HEK293 (cell line): ENCODE results near the gene ING1.

ENCODE experiments used
- CTCF ChIA-PET: fragments of 350-600 bp; formaldehyde crosslinking; extraction: SDS; loops from one replicate; lab custom pipeline; 2021; ENCODE audit warnings: antibody characterized with exemption; lab: Yijun Ruan, JAX
- POLR2A ChIA-PET: fragments of 300-600 bp; formaldehyde crosslinking; extraction: SDS; loops from one replicate; lab custom pipeline; 2020; ENCODE audit warnings: antibody characterized with exemption, inconsistent platforms; lab: Yijun Ruan, JAX
- H3K27ac ChIP-seq: fragments of 200-500 bp; sonication (Bioruptor generic); 2 replicates; pipeline ENCODE4 v1.5.1; 2014; ENCODE audit warnings: low read depth, low read length, control low read depth, inconsistent platforms; ENCODE audit errors: extremely low read depth
- H3K36me3 ChIP-seq, 2 experiments: fragments of 200-500 bp in 1 of 2; sonication (Bioruptor generic) in 1 of 2; 1 replicate in 1 of 2; 2 replicates in 1 of 2; pipeline ENCODE4 v1.5.1; 2014 to 2017; ENCODE audit warnings: inconsistent platforms in 2 of 2, low read length in 2 of 2; ENCODE audit not compliant: control insufficient read depth in 2 of 2, insufficient read depth in 1 of 2
- H3K4me1 ChIP-seq: fragments of 200-500 bp; sonication (Bioruptor generic); 2 replicates; pipeline ENCODE4 v1.5.1; 2014; ENCODE audit warnings: mild to moderate bottlenecking, low read length, inconsistent platforms; ENCODE audit not compliant: control insufficient read depth, insufficient read depth
- H3K4me3 ChIP-seq: 2 replicates; pipeline ENCODE4 v1.5.1; 2011; ENCODE audit warnings: low read depth, mild to moderate bottlenecking, control low read depth, low read length, moderate library complexity
- H3K9me3 ChIP-seq: fragments of 200-500 bp; sonication (Bioruptor generic); 2 replicates; pipeline ENCODE4 v1.5.1; 2014; ENCODE audit warnings: low read depth, low read length, inconsistent platforms; ENCODE audit not compliant: control insufficient read depth, insufficient read depth
- KLF10 ChIP-seq: fragments of 450-650 bp; IDR thresholded peaks from 2 replicates; pipeline ENCODE4 v1.5.1; 2018; ENCODE audit warnings: missing biosample characterization, mild to moderate bottlenecking, missing genetic modification characterization
- WT1 ChIP-seq: fragments of 450-650 bp; formaldehyde crosslinking; IDR thresholded peaks from 2 replicates; pipeline ENCODE4 v1.5.1; 2016; ENCODE audit warnings: missing biosample characterization, missing genetic modification characterization
- ZBTB8A ChIP-seq: fragments of 450-650 bp; formaldehyde crosslinking; IDR thresholded peaks from 2 replicates; pipeline ENCODE4 v1.5.1; 2016; ENCODE audit warnings: missing biosample characterization, missing genetic modification characterization
- ZNF121 ChIP-seq: fragments of 450-650 bp; formaldehyde crosslinking; IDR thresholded peaks from 2 replicates; pipeline ENCODE4 v1.5.1; 2016; ENCODE audit warnings: missing biosample characterization, missing genetic modification characterization
- ZNF133 ChIP-seq: fragments of 450-650 bp; formaldehyde crosslinking; IDR thresholded peaks from 2 replicates; pipeline ENCODE4 v1.5.1; 2016; ENCODE audit warnings: missing biosample characterization, missing genetic modification characterization
- ZNF211 ChIP-seq: fragments of 450-650 bp; formaldehyde crosslinking; IDR thresholded peaks from 2 replicates; pipeline ENCODE4 v1.5.1; 2016; ENCODE audit warnings: low read depth, missing biosample characterization, missing genetic modification characterization
- ZNF292 ChIP-seq: fragments of 450-650 bp; formaldehyde crosslinking; IDR thresholded peaks from 2 replicates; pipeline ENCODE4 v1.5.1; 2016; ENCODE audit warnings: low read depth, missing biosample characterization, missing genetic modification characterization, borderline replicate concordance
- ZNF366 ChIP-seq: fragments of 450-650 bp; formaldehyde crosslinking; conservative IDR thresholded peaks from 2 replicates; pipeline ENCODE4 v1.5.1; 2016; ENCODE audit warnings: missing biosample characterization, missing genetic modification characterization
- ZNF433 ChIP-seq: fragments of 450-650 bp; formaldehyde crosslinking; IDR thresholded peaks from 2 replicates; pipeline ENCODE4 v1.5.1; 2016; ENCODE audit warnings: missing biosample characterization, missing genetic modification characterization, low read depth
- ZNF473 ChIP-seq: fragments of 450-650 bp; formaldehyde crosslinking; IDR thresholded peaks from 2 replicates; pipeline ENCODE4 v1.5.1; 2017; ENCODE audit warnings: missing biosample characterization, missing genetic modification characterization
- ZNF610 ChIP-seq: fragments of 450-650 bp; formaldehyde crosslinking; IDR thresholded peaks from 2 replicates; pipeline ENCODE4 v1.5.1; 2016; ENCODE audit warnings: missing biosample characterization, missing genetic modification characterization, borderline replicate concordance
- ZNF626 ChIP-seq: fragments of 450-650 bp; sonication (Bioruptor Pico); formaldehyde crosslinking; IDR thresholded peaks from 2 replicates; pipeline ENCODE4 v1.5.1; 2018; ENCODE audit warnings: missing biosample characterization, missing genetic modification characterization, inconsistent platforms
- ZNF658 ChIP-seq: fragments of 450-650 bp; formaldehyde crosslinking; IDR thresholded peaks from 2 replicates; pipeline ENCODE4; 2016; ENCODE audit warnings: missing biosample characterization, missing genetic modification characterization
- ZNF677 ChIP-seq: fragments of 450-650 bp; IDR thresholded peaks from 2 replicates; pipeline ENCODE4 v1.5.0; 2018; ENCODE audit warnings: missing biosample characterization, mild to moderate bottlenecking, missing genetic modification characterization, moderate library complexity
- ZNF776 ChIP-seq: fragments of 450-650 bp; formaldehyde crosslinking; IDR thresholded peaks from 2 replicates; pipeline ENCODE4 v1.5.0; 2017; ENCODE audit warnings: missing biosample characterization, missing genetic modification characterization, borderline replicate concordance
- ZNF830 ChIP-seq: fragments of 450-650 bp; IDR thresholded peaks from 2 replicates; pipeline ENCODE4 v1.5.0; 2018; ENCODE audit warnings: missing biosample characterization, missing genetic modification characterization, low read depth, mild to moderate bottlenecking, moderate library complexity
- ZSCAN30 ChIP-seq: fragments of 450-650 bp; IDR thresholded peaks from 2 replicates; pipeline ENCODE4 v1.5.1; 2018; ENCODE audit warnings: missing biosample characterization, mild to moderate bottlenecking, missing genetic modification characterization, moderate library complexity
- TF ChIP-seq, protein P1 (sequence below): fragments of 450-650 bp; formaldehyde crosslinking; IDR thresholded peaks from 2 replicates; pipeline ENCODE4 v1.5.1; 2016; ENCODE audit warnings: missing biosample characterization, missing genetic modification characterization, borderline replicate concordance
- TF ChIP-seq, protein P2 (sequence below): fragments of 450-650 bp; formaldehyde crosslinking; IDR thresholded peaks from 2 replicates; pipeline ENCODE4 v1.5.1; 2017; ENCODE audit warnings: missing biosample characterization, missing genetic modification characterization
- TF ChIP-seq, protein P3 (sequence below): fragments of 450-650 bp; formaldehyde crosslinking; IDR thresholded peaks from 2 replicates; pipeline ENCODE4 v1.5.1; 2016; ENCODE audit warnings: missing biosample characterization, missing genetic modification characterization, low read depth
- TF ChIP-seq, protein P4 (sequence below): fragments of 450-650 bp; formaldehyde crosslinking; conservative IDR thresholded peaks from 2 replicates; pipeline ENCODE4 v1.5.1; 2016; ENCODE audit warnings: low read depth, missing biosample characterization, missing genetic modification characterization

Gene ING1

DNA sequence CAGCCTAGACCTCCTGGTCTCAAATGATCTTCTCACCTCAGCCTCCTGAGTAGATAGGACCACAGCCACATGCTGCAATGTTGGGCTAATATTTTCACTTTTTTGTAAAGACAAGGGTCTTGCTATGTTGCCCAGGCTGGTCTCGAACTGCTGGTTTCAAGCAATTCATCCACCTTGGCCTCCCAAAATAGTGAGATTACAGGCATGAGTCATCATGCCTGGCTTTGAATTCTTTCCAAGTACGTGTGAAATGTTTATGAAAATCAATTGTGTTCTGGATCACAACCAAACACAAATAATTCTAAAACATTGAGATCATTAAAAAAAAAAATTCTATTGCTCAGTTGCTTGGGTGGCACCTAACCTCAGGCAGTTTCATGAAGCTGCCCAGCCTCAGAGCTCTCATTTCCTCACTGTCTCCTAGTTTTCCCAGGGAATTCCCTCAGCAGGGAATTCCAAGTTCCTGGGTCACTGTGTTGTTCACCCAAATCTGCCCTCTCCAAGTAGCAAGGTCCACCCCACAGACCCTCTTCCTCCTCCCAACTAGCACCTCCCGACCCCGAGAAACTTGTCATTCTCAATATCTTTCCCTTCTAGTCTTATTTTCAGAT lies 44.8 kb downstream of the ING1 start:
- Histone ChIP-seq H3K36me3 (no peaks in the 10 kb centered on the region), H3K9me3 (no peaks in the 10 kb centered on the region), H3K27ac (no peak overlapping the region), H3K4me1 (no peaks in the 10 kb centered on the region), H3K4me3 (no peak overlapping the region)
- POLR2A ChIA-PET = no interaction called here
- TF ChIP-seq KLF10 (no peak), ZNF473 (tag by site-specific recombination) (no peak), ZNF677 (tag by site-specific recombination) (no peak), ZNF121 (tag by site-specific recombination) (0 out of 2 replicates have a peak, but pooled peaks have one; percentile 52), ZNF776 (no peak)
- TF ChIP-seq, protein P1, sequence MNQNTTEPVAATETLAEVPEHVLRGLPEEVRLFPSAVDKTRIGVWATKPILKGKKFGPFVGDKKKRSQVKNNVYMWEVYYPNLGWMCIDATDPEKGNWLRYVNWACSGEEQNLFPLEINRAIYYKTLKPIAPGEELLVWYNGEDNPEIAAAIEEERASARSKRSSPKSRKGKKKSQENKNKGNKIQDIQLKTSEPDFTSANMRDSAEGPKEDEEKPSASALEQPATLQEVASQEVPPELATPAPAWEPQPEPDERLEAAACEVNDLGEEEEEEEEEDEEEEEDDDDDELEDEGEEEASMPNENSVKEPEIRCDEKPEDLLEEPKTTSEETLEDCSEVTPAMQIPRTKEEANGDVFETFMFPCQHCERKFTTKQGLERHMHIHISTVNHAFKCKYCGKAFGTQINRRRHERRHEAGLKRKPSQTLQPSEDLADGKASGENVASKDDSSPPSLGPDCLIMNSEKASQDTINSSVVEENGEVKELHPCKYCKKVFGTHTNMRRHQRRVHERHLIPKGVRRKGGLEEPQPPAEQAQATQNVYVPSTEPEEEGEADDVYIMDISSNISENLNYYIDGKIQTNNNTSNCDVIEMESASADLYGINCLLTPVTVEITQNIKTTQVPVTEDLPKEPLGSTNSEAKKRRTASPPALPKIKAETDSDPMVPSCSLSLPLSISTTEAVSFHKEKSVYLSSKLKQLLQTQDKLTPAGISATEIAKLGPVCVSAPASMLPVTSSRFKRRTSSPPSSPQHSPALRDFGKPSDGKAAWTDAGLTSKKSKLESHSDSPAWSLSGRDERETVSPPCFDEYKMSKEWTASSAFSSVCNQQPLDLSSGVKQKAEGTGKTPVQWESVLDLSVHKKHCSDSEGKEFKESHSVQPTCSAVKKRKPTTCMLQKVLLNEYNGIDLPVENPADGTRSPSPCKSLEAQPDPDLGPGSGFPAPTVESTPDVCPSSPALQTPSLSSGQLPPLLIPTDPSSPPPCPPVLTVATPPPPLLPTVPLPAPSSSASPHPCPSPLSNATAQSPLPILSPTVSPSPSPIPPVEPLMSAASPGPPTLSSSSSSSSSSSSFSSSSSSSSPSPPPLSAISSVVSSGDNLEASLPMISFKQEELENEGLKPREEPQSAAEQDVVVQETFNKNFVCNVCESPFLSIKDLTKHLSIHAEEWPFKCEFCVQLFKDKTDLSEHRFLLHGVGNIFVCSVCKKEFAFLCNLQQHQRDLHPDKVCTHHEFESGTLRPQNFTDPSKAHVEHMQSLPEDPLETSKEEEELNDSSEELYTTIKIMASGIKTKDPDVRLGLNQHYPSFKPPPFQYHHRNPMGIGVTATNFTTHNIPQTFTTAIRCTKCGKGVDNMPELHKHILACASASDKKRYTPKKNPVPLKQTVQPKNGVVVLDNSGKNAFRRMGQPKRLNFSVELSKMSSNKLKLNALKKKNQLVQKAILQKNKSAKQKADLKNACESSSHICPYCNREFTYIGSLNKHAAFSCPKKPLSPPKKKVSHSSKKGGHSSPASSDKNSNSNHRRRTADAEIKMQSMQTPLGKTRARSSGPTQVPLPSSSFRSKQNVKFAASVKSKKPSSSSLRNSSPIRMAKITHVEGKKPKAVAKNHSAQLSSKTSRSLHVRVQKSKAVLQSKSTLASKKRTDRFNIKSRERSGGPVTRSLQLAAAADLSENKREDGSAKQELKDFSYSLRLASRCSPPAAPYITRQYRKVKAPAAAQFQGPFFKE (tag by site-specific recombination) = no peak
- TF ChIP-seq, protein P2, sequence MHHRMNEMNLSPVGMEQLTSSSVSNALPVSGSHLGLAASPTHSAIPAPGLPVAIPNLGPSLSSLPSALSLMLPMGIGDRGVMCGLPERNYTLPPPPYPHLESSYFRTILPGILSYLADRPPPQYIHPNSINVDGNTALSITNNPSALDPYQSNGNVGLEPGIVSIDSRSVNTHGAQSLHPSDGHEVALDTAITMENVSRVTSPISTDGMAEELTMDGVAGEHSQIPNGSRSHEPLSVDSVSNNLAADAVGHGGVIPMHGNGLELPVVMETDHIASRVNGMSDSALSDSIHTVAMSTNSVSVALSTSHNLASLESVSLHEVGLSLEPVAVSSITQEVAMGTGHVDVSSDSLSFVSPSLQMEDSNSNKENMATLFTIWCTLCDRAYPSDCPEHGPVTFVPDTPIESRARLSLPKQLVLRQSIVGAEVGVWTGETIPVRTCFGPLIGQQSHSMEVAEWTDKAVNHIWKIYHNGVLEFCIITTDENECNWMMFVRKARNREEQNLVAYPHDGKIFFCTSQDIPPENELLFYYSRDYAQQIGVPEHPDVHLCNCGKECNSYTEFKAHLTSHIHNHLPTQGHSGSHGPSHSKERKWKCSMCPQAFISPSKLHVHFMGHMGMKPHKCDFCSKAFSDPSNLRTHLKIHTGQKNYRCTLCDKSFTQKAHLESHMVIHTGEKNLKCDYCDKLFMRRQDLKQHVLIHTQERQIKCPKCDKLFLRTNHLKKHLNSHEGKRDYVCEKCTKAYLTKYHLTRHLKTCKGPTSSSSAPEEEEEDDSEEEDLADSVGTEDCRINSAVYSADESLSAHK (tag by site-specific recombination) = peak; percentile 49; the same call in 1 of the 2 replicates
- CTCF ChIA-PET = interaction anchor here (0.5 to 0.8 kb wide), 2 partner anchors 26 to 255 kb away, joined by 5 to 8 read pairs; no protein-coding TSS in a partner anchor

DNA sequence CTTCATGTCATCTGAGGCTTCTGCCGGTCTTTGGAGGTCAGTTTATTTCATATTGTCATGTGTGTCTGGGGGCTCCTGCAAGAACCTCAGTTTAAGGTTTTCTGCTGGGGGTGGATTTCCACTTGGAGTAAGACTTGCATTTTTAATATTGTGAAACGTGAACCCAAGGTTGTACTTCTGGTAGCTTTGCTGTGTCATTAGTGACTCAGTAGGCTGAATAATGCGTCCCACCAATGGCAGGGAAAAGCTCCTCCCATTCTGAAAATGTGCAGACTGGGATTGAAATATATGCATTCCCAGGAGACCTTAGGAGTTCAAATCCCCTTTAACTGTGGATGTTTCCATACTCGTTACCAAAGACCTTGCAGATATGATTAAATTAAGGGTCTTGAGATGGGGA lies 46.2 kb downstream of the ING1 start:
- CTCF ChIA-PET = no interaction called here
- TF ChIP-seq ZNF366 (tag by site-specific recombination) = no peak
- no peak for TF ChIP-seq ZNF433 (tag by site-specific recombination)
- TF ChIP-seq ZNF610 (tag by site-specific recombination) = no peak
- no peak for TF ChIP-seq ZSCAN30 (tag by site-specific recombination)
- no peak for TF ChIP-seq ZNF830 (tag by site-specific recombination)
- TF ChIP-seq ZNF133 (tag by site-specific recombination) = no peak
- TF ChIP-seq ZNF776 = no peak
- no peak for TF ChIP-seq ZNF658
- TF ChIP-seq, protein P3, sequence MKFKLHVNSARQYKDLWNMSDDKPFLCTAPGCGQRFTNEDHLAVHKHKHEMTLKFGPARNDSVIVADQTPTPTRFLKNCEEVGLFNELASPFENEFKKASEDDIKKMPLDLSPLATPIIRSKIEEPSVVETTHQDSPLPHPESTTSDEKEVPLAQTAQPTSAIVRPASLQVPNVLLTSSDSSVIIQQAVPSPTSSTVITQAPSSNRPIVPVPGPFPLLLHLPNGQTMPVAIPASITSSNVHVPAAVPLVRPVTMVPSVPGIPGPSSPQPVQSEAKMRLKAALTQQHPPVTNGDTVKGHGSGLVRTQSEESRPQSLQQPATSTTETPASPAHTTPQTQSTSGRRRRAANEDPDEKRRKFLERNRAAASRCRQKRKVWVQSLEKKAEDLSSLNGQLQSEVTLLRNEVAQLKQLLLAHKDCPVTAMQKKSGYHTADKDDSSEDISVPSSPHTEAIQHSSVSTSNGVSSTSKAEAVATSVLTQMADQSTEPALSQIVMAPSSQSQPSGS (tag by site-specific recombination) = no peak
- TF ChIP-seq ZNF211 (tag by site-specific recombination) = no peak
- TF ChIP-seq, protein P4, sequence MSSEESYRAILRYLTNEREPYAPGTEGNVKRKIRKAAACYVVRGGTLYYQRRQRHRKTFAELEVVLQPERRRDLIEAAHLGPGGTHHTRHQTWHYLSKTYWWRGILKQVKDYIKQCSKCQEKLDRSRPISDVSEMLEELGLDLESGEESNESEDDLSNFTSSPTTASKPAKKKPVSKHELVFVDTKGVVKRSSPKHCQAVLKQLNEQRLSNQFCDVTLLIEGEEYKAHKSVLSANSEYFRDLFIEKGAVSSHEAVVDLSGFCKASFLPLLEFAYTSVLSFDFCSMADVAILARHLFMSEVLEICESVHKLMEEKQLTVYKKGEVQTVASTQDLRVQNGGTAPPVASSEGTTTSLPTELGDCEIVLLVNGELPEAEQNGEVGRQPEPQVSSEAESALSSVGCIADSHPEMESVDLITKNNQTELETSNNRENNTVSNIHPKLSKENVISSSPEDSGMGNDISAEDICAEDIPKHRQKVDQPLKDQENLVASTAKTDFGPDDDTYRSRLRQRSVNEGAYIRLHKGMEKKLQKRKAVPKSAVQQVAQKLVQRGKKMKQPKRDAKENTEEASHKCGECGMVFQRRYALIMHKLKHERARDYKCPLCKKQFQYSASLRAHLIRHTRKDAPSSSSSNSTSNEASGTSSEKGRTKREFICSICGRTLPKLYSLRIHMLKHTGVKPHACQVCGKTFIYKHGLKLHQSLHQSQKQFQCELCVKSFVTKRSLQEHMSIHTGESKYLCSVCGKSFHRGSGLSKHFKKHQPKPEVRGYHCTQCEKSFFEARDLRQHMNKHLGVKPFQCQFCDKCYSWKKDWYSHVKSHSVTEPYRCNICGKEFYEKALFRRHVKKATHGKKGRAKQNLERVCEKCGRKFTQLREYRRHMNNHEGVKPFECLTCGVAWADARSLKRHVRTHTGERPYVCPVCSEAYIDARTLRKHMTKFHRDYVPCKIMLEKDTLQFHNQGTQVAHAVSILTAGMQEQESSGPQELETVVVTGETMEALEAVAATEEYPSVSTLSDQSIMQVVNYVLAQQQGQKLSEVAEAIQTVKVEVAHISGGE (tag by site-specific recombination) = no peak
- no peak for TF ChIP-seq ZNF292
- no peak for TF ChIP-seq ZNF626 (tag by site-specific recombination)
- no peak for TF ChIP-seq WT1 (tag by site-specific recombination)
- TF ChIP-seq ZBTB8A (tag by site-specific recombination) = no peak

More for the DNA sequence above, 46.2 kb downstream of the ING1 start:
- POLR2A ChIA-PET = interaction anchor here (0.6 kb wide), 1 partner anchor 44 kb away, joined by 3 read pairs; no protein-coding TSS in a partner anchor
- H3K9me3 ChIP-seq = no peaks in the 10 kb centered on the region
- no peak overlapping the region for H3K4me3 ChIP-seq
- no peak overlapping the region for H3K27ac ChIP-seq
- H3K36me3 ChIP-seq = no peaks in the 10 kb centered on the region
- no peaks in the 10 kb centered on the region for H3K4me1 ChIP-seq
